Testis (tissue), 2 donors: ENCODE measurements around the gene PRKAG3.

ENCODE experiments used
- CTCF ChIP-seq, 3 experiments: fragments of 450-650 bp in 2 of 3; fragments of 200-600 bp in 1 of 3; sonication (generic) in 1 of 3; IDR thresholded peaks; one replicate each; pipeline ENCODE4 v1.5.1; 2016 to 2019; ENCODE audit warnings: antibody characterized with exemption in 3 of 3, mild to moderate bottlenecking in 2 of 3, moderate library complexity in 1 of 3
- POLR2A ChIP-seq: fragments of 450-650 bp; IDR thresholded peaks from one replicate; pipeline ENCODE4 v1.6.1; 2017; ENCODE audit warnings: antibody characterized with exemption, mild to moderate bottlenecking, moderate library complexity

GRCh38 chr2:218792433-218792832, 39.2 kb downstream of the PRKAG3 start:
- TF ChIP-seq POLR2A (no peak), CTCF (IDR thresholded peaks at IDR 0.05) (no peak)
